ENCODE data around the gene CAMSAP2.

CAMSAP2 gene

GRCh38 chr1:200899954-200900867 is 161.5 kb downstream of the CAMSAP2 start:
- no peak for DNase-seq (ENCODE audit: low spot score)

DNA sequence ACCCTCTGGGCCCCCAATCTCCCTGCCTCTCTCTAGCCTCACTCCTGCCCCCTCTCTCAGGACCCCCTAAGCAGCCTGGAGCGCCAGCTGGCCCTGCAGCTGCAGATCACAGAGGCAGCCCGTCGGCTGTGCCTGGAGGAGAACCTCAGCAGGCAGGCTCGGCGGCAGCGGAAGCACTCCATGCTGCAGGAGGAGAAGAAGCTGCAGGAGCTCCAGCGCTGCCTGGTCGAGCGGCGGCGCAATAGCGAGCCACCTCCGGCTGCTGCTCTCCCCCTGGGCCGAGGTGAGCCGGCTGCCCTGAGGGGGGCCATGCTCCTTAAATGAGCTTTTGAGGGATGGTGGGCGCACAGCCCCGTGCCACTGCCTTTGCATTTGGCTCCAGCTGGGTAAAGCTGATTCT is 162.2 kb downstream of the CAMSAP2 start:
- DNase-seq (ENCODE audit: low spot score), result no peak

- DNase-seq (ENCODE audit: low spot score), result no peak
These were observed 162.7 kb downstream of the CAMSAP2 start for GRCh38 chr1:200901350-200901749.

DNA sequence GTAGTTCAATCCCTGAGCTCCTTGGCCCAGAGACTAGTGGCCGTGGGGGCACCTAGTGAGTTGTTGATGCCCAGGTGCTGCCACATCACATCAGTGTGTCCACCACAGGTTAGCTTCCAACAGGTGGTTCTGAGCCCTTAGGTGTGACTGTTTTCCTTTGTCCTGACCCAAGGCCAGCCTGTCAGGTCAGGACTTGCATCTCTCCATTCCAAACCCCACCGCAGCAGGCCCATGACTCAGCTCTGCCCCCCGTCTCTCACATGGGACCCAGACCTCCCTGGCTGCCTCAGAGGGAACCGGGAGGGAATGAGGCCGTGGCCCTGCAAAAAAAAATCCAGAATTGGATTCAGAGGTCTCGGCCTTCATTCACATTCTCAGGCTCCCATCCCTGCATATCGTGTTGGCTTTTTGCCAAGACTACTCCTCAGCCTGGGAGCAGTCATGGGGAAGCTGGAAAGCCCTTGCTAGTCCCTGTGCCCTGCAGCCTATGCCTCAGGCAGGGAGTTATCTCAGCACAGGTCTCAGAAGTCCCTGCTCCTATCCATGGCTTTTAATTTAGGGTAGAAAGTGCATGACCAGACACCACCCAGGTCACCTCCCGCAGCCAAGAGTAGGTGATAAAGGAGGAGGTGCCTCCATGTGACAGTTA is 163.2 kb downstream of the CAMSAP2 start:
- no peak for DNase-seq (ENCODE audit: low spot score)

DNA sequence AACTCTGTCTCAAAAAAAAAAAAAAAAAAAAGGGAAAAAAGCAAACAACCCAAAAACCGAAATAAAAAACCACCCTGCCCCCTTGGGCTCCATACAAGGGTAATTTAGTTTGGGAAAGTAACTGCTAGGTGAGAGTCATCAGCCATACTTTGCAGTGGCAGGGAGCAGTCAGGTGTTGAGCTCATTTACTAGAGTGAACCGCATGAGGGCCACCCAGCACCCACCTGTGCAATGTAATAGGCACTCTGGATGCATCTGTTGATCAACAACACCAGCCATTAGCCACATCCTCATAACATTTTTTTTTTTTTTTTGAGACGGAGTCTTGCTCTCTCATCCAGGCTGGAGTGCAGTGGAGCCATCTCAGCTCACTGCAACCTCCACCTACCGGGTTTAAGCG is 165.1 kb downstream of the CAMSAP2 start:
- DNase-seq (ENCODE audit: low spot score), result no peak

DNA sequence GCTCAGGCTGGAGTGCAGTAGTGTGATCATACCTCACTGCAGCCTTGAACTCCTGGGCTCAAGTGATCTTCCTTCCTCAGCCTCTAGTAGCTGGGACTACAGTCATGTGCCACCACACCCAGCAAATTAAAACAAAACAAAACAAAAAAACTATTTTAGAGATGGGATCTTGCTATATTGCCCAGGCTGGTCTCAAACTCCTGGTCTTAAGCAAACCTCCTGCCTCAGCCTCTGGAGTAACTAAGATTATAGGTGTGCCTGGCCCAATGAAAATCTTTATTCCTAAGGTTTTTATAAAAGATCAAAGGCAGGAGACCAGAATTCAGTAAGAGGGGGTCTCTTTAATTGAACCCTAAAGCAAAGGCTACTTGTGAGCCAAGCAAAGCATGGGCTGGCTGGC is 166.1 kb downstream of the CAMSAP2 start:
- no peak for DNase-seq (ENCODE audit: low spot score)

GRCh38 chr1:200905411-200906052 is 166.8 kb downstream of the CAMSAP2 start:
- no peak for DNase-seq (ENCODE audit: low spot score)

DNA sequence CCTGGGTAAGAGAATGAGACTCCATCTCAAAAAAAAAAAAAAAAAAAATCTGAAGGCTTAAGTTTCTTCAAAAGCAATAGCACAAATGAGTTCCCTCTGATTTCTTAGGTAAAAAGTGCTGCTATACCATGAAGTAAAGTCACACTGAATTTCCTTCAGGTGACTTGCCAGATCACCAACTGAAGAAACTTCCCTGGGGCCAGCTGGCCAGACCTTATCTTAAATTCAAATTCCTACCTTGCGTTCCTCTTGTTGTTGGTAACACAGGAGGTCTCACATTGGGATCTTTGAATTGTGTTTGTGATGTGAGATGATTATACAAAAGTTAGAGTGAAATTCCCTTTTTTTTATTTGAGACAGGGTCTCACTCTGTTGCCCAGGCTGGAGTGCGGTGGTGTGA is 167.8 kb downstream of the CAMSAP2 start:
- no peak for DNase-seq (ENCODE audit: low spot score)

DNA sequence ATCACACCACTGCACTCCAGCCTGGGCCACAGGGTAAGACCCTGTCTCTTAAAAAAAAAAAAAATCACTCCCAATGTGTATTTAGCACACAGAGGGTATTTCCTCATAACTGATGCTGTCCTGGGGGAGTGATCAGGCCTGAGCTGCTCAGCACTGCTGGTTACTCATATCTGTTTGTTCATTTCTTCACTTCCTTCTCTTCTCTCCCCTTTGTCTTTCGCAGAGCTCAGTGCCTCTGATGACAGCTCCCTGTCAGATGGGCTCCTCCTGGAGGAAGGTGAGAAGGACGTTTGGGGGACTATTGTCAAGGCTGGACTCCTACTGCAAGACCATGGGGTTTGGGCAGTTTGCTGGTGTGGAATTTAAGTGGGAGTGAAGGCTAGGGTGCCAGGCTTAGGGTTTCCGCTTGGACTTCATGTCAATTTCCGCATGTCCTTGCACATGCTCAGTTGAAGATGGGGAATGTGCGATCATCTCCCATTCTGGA is 169.0 kb downstream of the CAMSAP2 start:
- no peak for DNase-seq (ENCODE audit: low spot score)

DNA sequence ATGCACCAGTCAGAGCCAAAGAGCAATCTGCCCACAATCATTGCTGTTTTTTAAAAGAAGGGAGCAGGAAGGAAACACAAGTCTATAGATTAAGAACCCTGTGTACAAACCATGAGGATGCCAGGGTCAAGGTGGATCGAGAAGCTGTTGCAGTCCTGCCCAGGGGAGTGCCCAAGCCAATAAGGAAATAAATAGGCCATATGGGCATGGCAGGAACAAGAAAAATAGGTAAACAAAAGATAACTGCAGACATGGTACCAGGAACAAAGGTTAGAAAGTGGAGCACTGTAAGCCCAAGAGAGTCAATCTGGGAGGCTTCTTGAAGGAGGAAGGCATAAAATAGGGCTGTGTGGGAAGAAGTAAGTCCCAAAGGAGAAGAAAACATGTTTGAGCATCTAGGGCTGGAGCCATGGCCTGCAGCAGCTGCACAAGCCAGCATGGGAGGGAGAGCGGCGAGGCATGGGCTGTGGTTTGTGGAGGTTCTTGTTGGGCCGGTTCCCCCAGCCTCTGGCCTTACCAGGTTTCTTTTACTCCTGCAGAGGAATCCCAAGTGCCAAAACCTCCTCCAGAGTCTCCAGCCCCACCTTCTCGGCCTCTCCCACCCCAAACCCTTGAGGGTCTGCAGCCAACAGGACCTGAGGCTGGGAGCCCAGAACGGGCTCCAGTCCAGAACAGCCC is 169.6 kb downstream of the CAMSAP2 start:
- DNase-seq (ENCODE audit: low spot score), result no peak

GRCh38 chr1:200909071-200909470 is 170.4 kb downstream of the CAMSAP2 start:
- DNase-seq (ENCODE audit: low spot score), result no peak

DNA sequence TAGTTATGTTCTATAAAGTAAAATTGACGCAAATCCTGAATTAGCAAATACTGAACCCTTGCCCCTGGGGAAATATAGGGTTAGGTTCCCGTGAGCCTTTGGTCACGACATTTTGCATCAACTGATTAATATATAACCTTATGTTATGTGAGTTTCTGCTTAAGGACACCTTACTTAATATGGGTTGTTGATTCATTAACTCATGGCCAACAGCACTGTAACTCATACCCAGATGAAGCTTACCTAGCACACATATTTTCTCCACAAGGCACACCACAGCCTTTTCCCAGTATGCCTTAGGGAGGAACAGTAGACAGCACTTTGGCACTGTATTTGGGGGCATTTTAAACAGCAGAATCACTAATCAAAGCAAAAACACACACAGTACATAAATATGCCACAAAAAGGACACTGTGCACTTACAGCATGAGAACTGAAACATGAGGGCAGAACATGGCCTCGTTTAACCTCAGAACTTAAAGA is 171.1 kb downstream of the CAMSAP2 start:
- DNase-seq (ENCODE audit: low spot score), result no peak
